ENCODE measurements around the gene SPINK9.

The SPINK9 gene

DNA sequence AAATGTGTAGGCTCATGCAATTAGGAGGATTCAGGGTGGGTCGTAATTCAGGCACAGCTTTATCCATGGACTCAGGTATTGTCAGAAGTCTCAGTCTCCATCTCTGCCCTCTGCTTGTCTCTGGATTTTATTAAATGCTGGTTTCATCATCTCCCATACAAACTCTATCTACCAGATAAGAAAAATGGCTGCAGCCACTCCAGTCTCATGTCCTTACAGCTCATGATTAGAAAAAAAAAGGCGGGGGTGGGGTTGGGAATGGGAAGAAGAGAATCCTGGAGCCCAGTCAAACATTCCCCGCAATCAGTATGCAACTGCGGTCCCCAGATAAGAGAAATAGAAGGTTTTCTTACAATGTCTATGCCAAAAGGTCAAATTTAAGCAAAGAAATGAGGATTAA, 40.8 kb downstream of the SPINK9 start:
- Histone ChIP-seq H3K9me3 (ENCODE audit: low read length) (no peaks in the 10 kb centered on the region), H3K4me3 (ENCODE audit: low read length) (no peak overlapping the region), H3K36me3 (ENCODE audit: insufficient read depth, low read length) (no peaks in the 10 kb centered on the region), H3K27me3 (ENCODE audit: insufficient read depth, low read length) (no peaks in the 10 kb centered on the region), H3K4me1 (ENCODE audit: insufficient read depth, low read length) (no peaks in the 10 kb centered on the region), H2AFZ (ENCODE audit: low read depth, low read length) (no peak overlapping the region)

DNA sequence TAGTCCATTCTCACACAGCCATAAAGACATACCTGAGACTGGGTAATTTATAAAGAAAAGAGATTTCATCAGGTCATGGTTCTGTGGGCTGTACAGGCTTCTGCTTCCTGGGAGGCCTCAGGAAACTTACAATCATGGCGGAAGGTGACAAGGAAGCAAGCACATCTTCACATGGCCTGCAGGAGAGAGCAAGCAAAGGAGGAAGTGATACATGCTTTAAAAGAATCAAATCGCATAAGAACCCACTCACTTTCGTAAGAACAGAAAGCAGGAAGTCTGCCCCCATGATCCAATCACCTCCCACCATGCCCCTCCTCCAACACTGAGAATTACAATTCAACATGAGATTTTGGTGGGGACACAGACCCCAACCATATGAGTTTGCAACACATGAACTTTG, 43.3 kb downstream of the SPINK9 start:
- no peak overlapping the region for H3K4me3 ChIP-seq (ENCODE audit: low read length)
- H2AFZ ChIP-seq (ENCODE audit: low read depth, low read length): no peak overlapping the region
- peaks cover 4% of the 10 kb centered on the region for H3K4me1 ChIP-seq (ENCODE audit: insufficient read depth, low read length)
- no peaks in the 10 kb centered on the region for H3K27me3 ChIP-seq (ENCODE audit: insufficient read depth, low read length)
- H3K9me3 ChIP-seq (ENCODE audit: low read length): no peaks in the 10 kb centered on the region
- no peaks in the 10 kb centered on the region for H3K36me3 ChIP-seq (ENCODE audit: insufficient read depth, low read length)

GRCh38 chr5:148379340-148379739, 44.0 kb downstream of the SPINK9 start:
- Histone ChIP-seq H2AFZ (ENCODE audit: low read depth, low read length) (no peak overlapping the region), H3K36me3 (ENCODE audit: insufficient read depth, low read length) (no peaks in the 10 kb centered on the region), H3K4me1 (ENCODE audit: insufficient read depth, low read length) (peaks cover 4% of the 10 kb centered on the region), H3K27me3 (ENCODE audit: insufficient read depth, low read length) (no peaks in the 10 kb centered on the region), H3K4me3 (ENCODE audit: low read length) (no peak overlapping the region), H3K9me3 (ENCODE audit: low read length) (no peaks in the 10 kb centered on the region)

DNA sequence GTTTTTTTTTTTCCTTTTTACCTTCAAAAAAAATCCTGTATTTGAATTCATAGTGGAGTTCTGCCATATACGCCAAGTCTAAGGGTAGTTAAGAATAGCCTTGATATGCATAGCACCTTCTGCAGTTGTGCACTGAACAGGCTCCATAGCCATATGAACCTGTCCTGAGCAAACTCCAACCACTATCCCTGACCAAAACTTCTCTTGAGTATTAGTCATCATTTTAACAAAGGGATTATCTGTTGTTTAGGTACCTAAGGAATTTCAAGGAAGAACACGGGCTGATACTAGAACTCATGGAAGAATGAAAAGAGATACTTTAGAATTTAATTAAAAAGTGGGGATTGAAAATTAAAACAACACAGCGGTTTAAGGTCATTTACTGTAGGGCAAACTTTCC, 46.5 kb downstream of the SPINK9 start:
- Histone ChIP-seq H3K4me3 (ENCODE audit: low read length) (peak overlapping the region; percentile 6), H2AFZ (ENCODE audit: low read depth, low read length) (no peak overlapping the region), H3K4me1 (ENCODE audit: insufficient read depth, low read length) (peaks cover 19% of the 10 kb centered on the region)

GRCh38 chr5:148382961-148383360, 47.6 kb downstream of the SPINK9 start:
- H3K4me3 ChIP-seq (ENCODE audit: low read length): peak overlapping the region; percentile 58
- H3K9me3 ChIP-seq (ENCODE audit: low read length): no peaks in the 10 kb centered on the region
- peaks cover 10% of the 10 kb centered on the region for H3K36me3 ChIP-seq (ENCODE audit: insufficient read depth, low read length)
- peaks cover 19% of the 10 kb centered on the region for H3K4me1 ChIP-seq (ENCODE audit: insufficient read depth, low read length)
- H3K27me3 ChIP-seq (ENCODE audit: insufficient read depth, low read length): no peaks in the 10 kb centered on the region
- peak overlapping the region; percentile 96 for H2AFZ ChIP-seq (ENCODE audit: low read depth, low read length)

More for the DNA sequence above, 46.5 kb downstream of the SPINK9 start:
- no peaks in the 10 kb centered on the region for H3K9me3 ChIP-seq (ENCODE audit: low read length)
- H3K27me3 ChIP-seq (ENCODE audit: insufficient read depth, low read length): no peaks in the 10 kb centered on the region
- peaks cover 5% of the 10 kb centered on the region for H3K36me3 ChIP-seq (ENCODE audit: insufficient read depth, low read length)

DNA sequence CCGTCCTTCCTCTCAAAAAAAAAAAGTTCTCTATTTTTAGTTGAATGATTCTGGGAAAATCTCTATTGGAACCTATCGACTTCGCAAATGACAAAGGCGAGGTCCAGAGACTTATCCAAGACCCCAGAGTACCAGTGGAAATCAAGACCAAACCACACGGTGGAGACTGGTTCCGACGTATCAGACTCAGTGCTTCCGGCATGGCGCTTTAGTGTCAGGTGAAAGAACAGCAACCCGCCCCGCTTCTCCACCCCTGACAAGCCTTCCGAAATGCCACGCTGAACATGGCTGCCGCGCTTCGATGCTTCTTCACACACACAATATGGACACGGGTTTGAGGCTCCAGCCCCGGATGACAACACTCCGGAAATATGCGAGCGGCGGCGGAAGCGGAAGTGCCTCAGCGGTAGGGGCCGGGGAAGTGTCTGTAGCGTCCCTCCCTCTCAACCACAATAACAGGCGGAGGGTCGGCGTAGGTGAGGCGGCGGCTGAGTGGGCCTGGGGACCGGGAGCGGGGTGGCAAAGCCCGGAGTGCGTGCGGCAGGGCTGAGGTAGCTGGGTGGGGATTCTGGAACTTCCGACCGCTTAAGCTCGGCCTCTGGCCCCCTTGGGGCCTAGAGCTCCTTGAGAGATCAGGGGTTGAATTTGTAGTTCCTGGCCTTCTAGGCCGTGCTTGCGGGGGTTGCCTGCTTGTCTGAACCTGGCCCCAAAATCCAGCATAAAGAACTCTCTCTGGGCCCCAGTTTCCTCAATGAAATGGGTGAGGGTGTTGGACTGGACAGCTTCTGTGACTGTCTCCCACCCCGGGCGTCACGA, 48.4 kb downstream of the SPINK9 start, which contains the start of gene FBXO38:
Gene FBXO38, plus strand, starts transcription at position 395 of the 816 bp plus-strand sequence. CDS start 10,819 bp downstream, outside the sequence.
- Histone ChIP-seq H3K36me3 (ENCODE audit: insufficient read depth, low read length) (peaks cover 15% of the 10 kb centered on the region), H3K9me3 (ENCODE audit: low read length) (no peaks in the 10 kb centered on the region), H2AFZ (ENCODE audit: low read depth, low read length) (peak within 1 kb of the TSS; percentile 96), H3K4me1 (ENCODE audit: insufficient read depth, low read length) (peaks cover 19% of the 10 kb centered on the region), H3K4me3 (ENCODE audit: low read length) (peak within 1 kb of the TSS; percentile 58), H3K27me3 (ENCODE audit: insufficient read depth, low read length) (no peaks in the 10 kb centered on the region)

- Histone ChIP-seq H3K4me3 (ENCODE audit: low read length) (peak overlapping the region; percentile 58), H3K27me3 (ENCODE audit: insufficient read depth, low read length) (no peaks in the 10 kb centered on the region), H3K36me3 (ENCODE audit: insufficient read depth, low read length) (peaks cover 21% of the 10 kb centered on the region), H2AFZ (ENCODE audit: low read depth, low read length) (no peak overlapping the region), H3K9me3 (ENCODE audit: low read length) (no peaks in the 10 kb centered on the region), H3K4me1 (ENCODE audit: insufficient read depth, low read length) (peaks cover 19% of the 10 kb centered on the region)
These were observed 49.0 kb downstream of the SPINK9 start for GRCh38 chr5:148384380-148384737.

- Histone ChIP-seq H3K4me3 (ENCODE audit: low read length) (peak overlapping the region; percentile 58), H2AFZ (ENCODE audit: low read depth, low read length) (no peak overlapping the region), H3K27me3 (ENCODE audit: insufficient read depth, low read length) (no peaks in the 10 kb centered on the region), H3K9me3 (ENCODE audit: low read length) (no peaks in the 10 kb centered on the region), H3K36me3 (ENCODE audit: insufficient read depth, low read length) (peaks cover 21% of the 10 kb centered on the region), H3K4me1 (ENCODE audit: insufficient read depth, low read length) (peaks cover 19% of the 10 kb centered on the region)
These were observed 49.7 kb downstream of the SPINK9 start for GRCh38 chr5:148385094-148385493.

DNA sequence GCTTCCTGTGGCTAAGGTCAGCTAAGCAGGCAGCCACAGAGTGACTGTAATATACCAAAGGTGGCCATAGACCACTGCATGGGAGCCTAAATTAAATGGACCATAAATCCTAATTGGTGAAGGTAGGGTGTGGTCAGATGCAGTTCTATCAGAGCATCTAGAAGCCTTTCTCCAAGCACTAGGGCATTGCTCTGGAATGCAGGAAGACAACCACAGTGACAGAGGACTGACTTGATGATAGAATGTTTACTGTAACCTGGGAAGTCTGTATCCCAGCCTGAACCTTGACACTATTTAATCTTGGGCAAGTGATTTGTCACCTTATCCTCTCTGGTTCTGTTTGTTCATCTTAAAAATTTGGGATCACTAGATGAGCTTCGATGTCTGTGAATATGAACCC, 50.7 kb downstream of the SPINK9 start:
- Histone ChIP-seq H2AFZ (ENCODE audit: low read depth, low read length) (no peak overlapping the region), H3K27me3 (ENCODE audit: insufficient read depth, low read length) (no peaks in the 10 kb centered on the region), H3K4me1 (ENCODE audit: insufficient read depth, low read length) (peaks cover 19% of the 10 kb centered on the region), H3K4me3 (ENCODE audit: low read length) (no peak overlapping the region), H3K9me3 (ENCODE audit: low read length) (no peaks in the 10 kb centered on the region), H3K36me3 (ENCODE audit: insufficient read depth, low read length) (peaks cover 21% of the 10 kb centered on the region)

DNA sequence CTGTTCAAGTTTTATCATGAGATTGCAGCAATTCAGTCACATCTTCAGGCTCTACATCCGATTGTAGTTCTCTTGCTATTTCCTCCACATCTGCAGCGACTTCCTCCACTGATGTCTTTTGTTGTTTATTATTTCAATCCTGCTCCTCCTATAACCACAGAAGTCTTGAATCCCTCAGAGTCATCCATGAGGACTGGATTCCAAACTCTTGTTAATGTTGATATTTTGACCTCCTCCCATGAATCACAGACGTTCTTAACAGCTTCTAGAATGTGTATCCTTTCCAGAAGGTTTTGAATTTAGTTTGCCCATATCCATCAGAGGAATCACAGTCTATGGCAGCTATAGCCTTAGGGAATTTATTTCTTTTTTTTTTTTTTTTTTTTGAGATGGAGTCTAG, 52.0 kb downstream of the SPINK9 start:
- H3K27me3 ChIP-seq (ENCODE audit: insufficient read depth, low read length): no peaks in the 10 kb centered on the region
- peaks cover 21% of the 10 kb centered on the region for H3K36me3 ChIP-seq (ENCODE audit: insufficient read depth, low read length)
- no peaks in the 10 kb centered on the region for H3K9me3 ChIP-seq (ENCODE audit: low read length)
- peaks cover 19% of the 10 kb centered on the region for H3K4me1 ChIP-seq (ENCODE audit: insufficient read depth, low read length)
- H3K4me3 ChIP-seq (ENCODE audit: low read length): no peak overlapping the region
- no peak overlapping the region for H2AFZ ChIP-seq (ENCODE audit: low read depth, low read length)

DNA sequence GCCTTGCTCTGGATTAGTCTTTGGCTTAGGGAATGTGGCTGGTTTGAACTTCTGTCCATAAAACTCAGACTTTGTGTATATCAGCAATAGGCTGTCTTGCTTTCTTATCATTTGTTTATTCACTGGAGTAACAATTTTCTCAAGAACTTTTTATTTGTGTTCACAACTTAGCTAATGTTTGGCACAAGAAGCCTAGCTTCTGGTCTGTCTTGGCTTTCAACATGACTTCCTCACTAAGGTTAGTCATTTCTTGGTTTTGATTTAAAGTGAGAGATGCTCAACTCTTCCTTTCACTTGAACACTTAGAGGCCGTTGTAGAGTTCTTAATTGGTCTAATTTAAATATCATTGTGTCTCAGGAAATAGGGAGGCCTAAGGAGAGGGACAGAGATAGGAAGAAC, 53.3 kb downstream of the SPINK9 start:
- Histone ChIP-seq H3K36me3 (ENCODE audit: insufficient read depth, low read length) (peaks cover 21% of the 10 kb centered on the region), H3K4me3 (ENCODE audit: low read length) (no peak overlapping the region), H3K27me3 (ENCODE audit: insufficient read depth, low read length) (no peaks in the 10 kb centered on the region), H3K4me1 (ENCODE audit: insufficient read depth, low read length) (peaks cover 14% of the 10 kb centered on the region), H3K9me3 (ENCODE audit: low read length) (no peaks in the 10 kb centered on the region), H2AFZ (ENCODE audit: low read depth, low read length) (no peak overlapping the region)

Data from neuron (in vitro differentiated cells).